Hepatocyte (in vitro differentiated cells): ENCODE measurements around the gene P2RY8. TPM values are rescaled to one million over a fixed set of nuclear protein-coding genes. Genes with fewer than 3 reads are reported as not detected.

Experiments used
- DNase-seq: peaks from one replicate; pipeline ENCODE4 v3.0.0-alpha.2; 2016; ENCODE audit warnings: low spot score
- H2AFZ ChIP-seq: fragments of 200-600 bp; sonication (generic); 2 replicates; pipeline ENCODE4 v1.6.0; 2016; ENCODE audit warnings: antibody characterized with exemption, mild to moderate bottlenecking
- H3K27ac ChIP-seq: fragments of 200-600 bp; sonication (generic); 2 replicates; pipeline ENCODE4 v1.5.1; 2016; ENCODE audit warnings: mild to moderate bottlenecking
- H3K27me3 ChIP-seq: fragments of 200-600 bp; sonication (generic); 2 replicates; pipeline ENCODE4 v1.6.1; 2016
- H3K36me3 ChIP-seq: fragments of 200-600 bp; sonication (generic); replicated peaks from 2 replicates; pipeline ENCODE4 v1.5.1; 2016; ENCODE audit warnings: low read depth; ENCODE audit not compliant: insufficient read depth
- H3K4me1 ChIP-seq: fragments of 200-600 bp; sonication (generic); 2 replicates; pipeline ENCODE4 v1.5.1; 2016; ENCODE audit warnings: mild to moderate bottlenecking, moderate library complexity; ENCODE audit not compliant: insufficient read depth
- H3K4me2 ChIP-seq: fragments of 200-600 bp; sonication (generic); 2 replicates; pipeline ENCODE4 v1.6.0; 2016
- H3K4me3 ChIP-seq: fragments of 200-600 bp; sonication (generic); 2 replicates; pipeline ENCODE4 v1.5.1; 2016; ENCODE audit warnings: mild to moderate bottlenecking
- H3K79me2 ChIP-seq: fragments of 200-600 bp; sonication (generic); 2 replicates; pipeline ENCODE4 v1.6.0; 2017; ENCODE audit warnings: mild to moderate bottlenecking
- H3K9me2 ChIP-seq: fragments of 200-600 bp; sonication (generic); replicated peaks from 2 replicates; pipeline ENCODE4 v1.6.0; 2017; ENCODE audit warnings: mild to moderate bottlenecking; ENCODE audit not compliant: insufficient read depth
- H3K9me3 ChIP-seq: fragments of 200-600 bp; sonication (generic); 2 replicates; pipeline ENCODE4 v1.5.1; 2016; ENCODE audit warnings: low read depth, mild to moderate bottlenecking
- H4K20me1 ChIP-seq: fragments of 200-600 bp; sonication (generic); 2 replicates; pipeline ENCODE4 v1.6.0; 2016; ENCODE audit warnings: mild to moderate bottlenecking; ENCODE audit not compliant: insufficient read depth, poor library complexity, severe bottlenecking
- CTCF ChIP-seq: fragments of 200-600 bp; sonication (generic); IDR thresholded peaks from 2 replicates; pipeline ENCODE4 v1.5.1; 2016; ENCODE audit warnings: antibody characterized with exemption, mild to moderate bottlenecking; ENCODE audit not compliant: poor library complexity
- EZH2 ChIP-seq: fragments of 200-600 bp; sonication (generic); IDR thresholded peaks from 2 replicates; pipeline ENCODE4 v1.6.1; 2016; ENCODE audit warnings: antibody characterized with exemption, mild to moderate bottlenecking, borderline replicate concordance
- EZH2phosphoT487 ChIP-seq: fragments of 200-600 bp; sonication (generic); IDR thresholded peaks from one replicate; pipeline ENCODE4 v1.6.1; 2018; ENCODE audit warnings: antibody characterized with exemption, mild to moderate bottlenecking, low read depth, moderate library complexity; ENCODE audit not compliant: unreplicated experiment, severe bottlenecking
- WGBS: methylation state at CpG from one replicate; pipeline ENCODE4 v1.1.6; 2016; ENCODE audit warnings: low lambda C conversion rate; ENCODE audit errors: missing lambda C conversion rate; 5-methylcytosine and 5-hydroxymethylcytosine counted together
- polyA plus RNA-seq: library from polyadenylated mRNA; unstranded; fragments of >200 nt; fragmentation: Nextera tagmentation; extraction: Ambion mirVana; gene quantifications from 2 replicates; pipeline ENCODE4 v1.2.1, GENCODE V29; 2016
- total RNA-seq: library from RNA; depleted of rRNA; stranded (reverse); fragments of >200 nt; gene quantifications from 2 replicates; pipeline ENCODE4 v1.2.3, GENCODE V29; 2014

P2RY8 gene
- total and polyA plus RNA-seq, 2 experiments from 2014 or later: 0.07 to 0.54 TPM

DNA sequence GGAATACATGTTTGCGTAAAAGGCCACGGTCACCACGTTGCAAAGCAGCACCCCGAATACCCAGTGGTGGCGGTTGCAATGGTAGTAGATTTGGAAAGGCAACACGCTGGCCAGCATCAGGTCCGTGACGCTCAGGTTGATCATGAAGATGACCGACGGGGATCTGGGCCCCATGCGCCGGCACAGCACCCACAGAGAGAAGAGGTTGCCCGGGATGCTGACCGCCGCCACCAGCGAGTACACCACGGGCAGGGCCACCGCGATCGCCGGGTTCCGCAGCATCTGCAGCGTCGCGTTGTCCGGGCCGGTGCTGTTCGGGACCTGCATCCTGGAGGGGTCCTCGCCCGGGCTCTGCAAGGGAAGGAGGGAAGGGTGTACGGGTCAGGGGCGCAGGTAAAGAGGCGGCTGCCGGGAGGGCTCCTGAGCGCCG, 70.7 kb downstream of the P2RY8 start:
- no peak overlapping the region for H3K27ac ChIP-seq
- DNase-seq: no peak
- H3K4me3 ChIP-seq: no peak overlapping the region
- no peak overlapping the region for H2AFZ ChIP-seq
- no peaks in the 10 kb centered on the region for H3K4me1 ChIP-seq
- H3K79me2 ChIP-seq: no peaks in the 10 kb centered on the region
- H3K9me2 ChIP-seq: no peaks in the 10 kb centered on the region
- no peaks in the 10 kb centered on the region for H3K36me3 ChIP-seq
- TF ChIP-seq CTCF (no peak), EZH2phosphoT487 (no peak), EZH2 (no peak)
- no peak overlapping the region for H3K4me2 ChIP-seq
- H3K9me3 ChIP-seq: no peaks in the 10 kb centered on the region
- H4K20me1 ChIP-seq: no peaks in the 10 kb centered on the region
- 97% methylated on average over 31 of the region's 36 CpGs for WGBS
- H3K27me3 ChIP-seq: no peaks in the 10 kb centered on the region

DNA sequence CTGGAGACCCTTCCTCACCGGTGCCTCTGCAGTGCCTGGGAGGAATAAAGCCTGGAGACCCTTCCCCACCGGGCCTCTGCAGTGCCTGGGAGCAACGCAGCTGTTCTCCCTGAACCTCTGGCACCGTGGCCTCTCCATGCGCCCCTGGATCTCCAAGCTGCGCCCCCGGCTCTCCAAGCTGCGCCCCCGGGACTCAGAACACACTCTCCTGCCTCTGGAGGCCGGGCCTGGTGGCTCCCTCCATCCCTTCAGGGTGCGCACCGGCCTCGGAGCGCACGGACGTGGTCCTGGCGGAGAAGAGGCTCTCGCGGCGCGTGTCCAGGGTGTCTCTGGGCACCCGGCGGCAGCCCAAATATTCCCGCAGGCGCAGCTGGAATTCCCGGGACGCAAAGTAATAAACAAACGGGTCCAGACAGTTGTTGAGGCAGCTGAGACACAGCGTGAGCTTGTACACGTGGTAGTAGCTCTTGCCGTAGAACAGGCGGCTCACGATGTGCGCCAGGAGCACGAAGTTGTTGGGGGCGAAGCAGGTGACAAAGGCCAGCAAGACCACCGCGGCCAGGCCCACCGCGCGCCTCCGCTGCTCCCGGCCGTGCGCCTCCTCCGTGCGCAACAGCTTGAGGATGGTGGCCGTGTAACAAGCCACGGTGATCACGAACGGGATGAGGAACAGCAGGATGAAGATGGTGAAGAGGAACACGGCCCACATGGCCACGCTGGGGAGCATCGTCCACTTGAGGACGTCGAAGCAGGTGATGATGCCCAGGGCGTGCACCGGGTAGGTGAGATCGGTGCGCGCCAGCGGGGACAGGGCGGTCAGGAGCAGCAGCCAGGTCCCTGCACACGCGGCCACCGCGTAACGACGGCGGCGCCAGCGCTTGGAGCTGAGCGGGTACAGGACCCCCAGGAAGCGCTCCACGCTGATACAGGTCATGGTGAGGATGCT, 71.4 kb downstream of the P2RY8 start:
- H3K79me2 ChIP-seq: no peaks in the 10 kb centered on the region
- WGBS: 94% methylated on average over 65 of the region's 75 CpGs
- no peak overlapping the region for H3K4me3 ChIP-seq
- H4K20me1 ChIP-seq: no peaks in the 10 kb centered on the region
- H3K9me3 ChIP-seq: no peaks in the 10 kb centered on the region
- H3K4me1 ChIP-seq: no peaks in the 10 kb centered on the region
- no peak for DNase-seq
- H3K27me3 ChIP-seq: no peaks in the 10 kb centered on the region
- no peaks in the 10 kb centered on the region for H3K9me2 ChIP-seq
- no peak overlapping the region for H3K4me2 ChIP-seq
- no peaks in the 10 kb centered on the region for H3K36me3 ChIP-seq
- TF ChIP-seq EZH2 (no peak), CTCF (no peak), EZH2phosphoT487 (no peak)
- H2AFZ ChIP-seq: no peak overlapping the region
- no peak overlapping the region for H3K27ac ChIP-seq

DNA sequence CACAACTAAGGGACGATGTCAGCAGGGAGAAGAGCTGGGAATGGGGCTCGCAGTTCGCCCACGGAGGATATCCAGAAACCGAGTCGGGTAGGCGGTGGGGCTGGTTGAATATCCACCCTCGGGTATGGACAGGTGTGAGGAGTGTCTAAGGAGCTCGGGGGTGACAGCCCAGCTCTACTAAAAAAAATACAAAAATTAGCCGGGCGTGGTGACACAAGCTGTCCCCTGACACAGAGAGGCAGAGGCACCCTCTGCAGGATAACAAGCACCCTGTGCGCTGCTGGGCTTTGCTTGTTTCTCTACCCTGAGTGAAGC, 72.1 kb downstream of the P2RY8 start:
- Histone ChIP-seq H3K4me2 (no peak overlapping the region), H4K20me1 (no peaks in the 10 kb centered on the region), H3K4me1 (no peaks in the 10 kb centered on the region), H3K79me2 (no peaks in the 10 kb centered on the region), H3K9me2 (no peaks in the 10 kb centered on the region), H3K36me3 (no peaks in the 10 kb centered on the region), H3K27me3 (no peaks in the 10 kb centered on the region), H3K27ac (no peak overlapping the region), H2AFZ (no peak overlapping the region), H3K4me3 (no peak overlapping the region), H3K9me3 (no peaks in the 10 kb centered on the region)
- TF ChIP-seq EZH2phosphoT487 (no peak), EZH2 (no peak), CTCF (no peak)
- DNase-seq: no peak
- 87% methylated on average over 12 of the region's 12 CpGs for WGBS
